ENCODE data around the gene CYP2R1.

DNA sequence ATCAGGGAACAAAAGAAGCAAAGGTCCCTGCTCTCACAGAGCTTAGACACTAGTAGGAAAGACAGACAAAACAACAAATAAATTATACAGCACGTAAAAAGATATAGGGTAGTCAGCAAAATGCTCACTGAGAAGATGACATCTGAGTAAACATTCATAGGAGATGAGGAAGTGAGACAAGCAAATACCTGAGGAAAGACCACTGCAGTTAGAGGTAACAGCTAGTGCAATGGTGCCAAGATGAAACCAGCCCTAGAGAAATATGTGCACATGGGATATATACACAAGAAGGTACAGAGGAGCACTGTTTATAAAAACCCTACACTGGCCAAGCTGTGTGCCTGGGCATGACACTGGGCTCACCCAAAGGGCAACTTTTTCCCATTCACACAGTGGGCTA is 9.8 kb downstream of the CYP2R1 start:
- TF ChIP-seq CTCF (IDR thresholded peaks at IDR 0.05) (no peak), POLR2A (IDR thresholded peaks at IDR 0.05) (no peak)

Data from body of pancreas (tissue), 4 donors.